HG03108 (cell line): Measurements from ENCODE around the gene TMTC1.

Source experiments
- ATAC-seq: cut with Tn5 transposase; IDR thresholded peaks from one replicate; pipeline ENCODE4 v1.9.1; 2021; ENCODE audit warnings: moderate library complexity; ENCODE audit not compliant: unreplicated experiment

Gene TMTC1

DNA sequence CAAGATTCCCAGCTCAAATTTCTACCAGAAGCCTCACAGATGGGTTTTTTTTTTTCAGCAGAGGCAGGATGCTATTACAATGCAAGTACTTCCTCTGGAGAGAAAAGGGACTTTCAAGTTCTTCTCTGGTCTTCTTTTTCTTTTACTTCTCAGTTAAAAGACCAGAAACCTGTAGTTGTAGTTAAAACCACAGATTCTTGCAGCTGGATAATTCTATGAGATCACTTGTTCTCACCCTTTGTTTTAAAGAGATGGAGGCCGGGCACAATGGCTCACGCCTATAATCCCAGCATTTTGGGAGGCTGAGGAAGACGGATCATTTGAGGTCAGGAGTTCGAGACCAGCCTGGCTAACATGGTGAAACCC is 238.7 kb downstream of the TMTC1 start:
- no peak for ATAC-seq

DNA sequence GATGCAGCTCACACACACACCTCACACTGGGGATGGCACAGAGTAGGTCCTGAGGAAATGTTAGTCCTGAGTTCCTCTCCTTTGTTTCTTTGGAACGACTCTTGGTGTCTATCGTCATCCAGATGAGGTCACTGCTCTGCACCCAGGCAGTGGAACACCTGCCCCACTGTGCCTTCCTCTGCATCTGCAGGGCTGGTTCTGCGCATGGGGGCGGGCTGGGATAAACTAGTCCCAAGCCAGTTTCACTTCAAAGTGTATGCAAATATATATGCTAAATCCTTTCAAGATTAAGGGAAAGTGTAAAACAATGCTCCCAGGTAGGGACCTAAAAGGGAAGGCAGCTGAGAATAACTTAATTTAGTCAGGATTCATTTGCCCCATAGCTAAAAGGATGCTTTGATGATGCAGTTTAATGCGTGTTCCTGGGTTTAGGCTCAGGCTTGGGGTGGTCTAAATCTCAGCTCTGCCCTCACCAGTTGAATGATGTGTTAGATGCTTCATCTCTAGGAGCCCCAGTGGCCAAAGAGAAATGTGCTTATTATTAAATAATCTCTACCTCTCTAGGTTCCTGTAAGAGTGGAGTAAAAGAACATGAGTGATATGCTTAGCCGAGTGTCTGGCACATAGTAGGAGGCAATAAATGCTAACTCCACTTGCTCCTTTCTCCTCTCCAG is 239.2 kb downstream of the TMTC1 start:
- no peak for ATAC-seq

- no peak for ATAC-seq
Observed at GRCh38 chr12:29543036-29543435, 240.7 kb downstream of the TMTC1 start.

DNA sequence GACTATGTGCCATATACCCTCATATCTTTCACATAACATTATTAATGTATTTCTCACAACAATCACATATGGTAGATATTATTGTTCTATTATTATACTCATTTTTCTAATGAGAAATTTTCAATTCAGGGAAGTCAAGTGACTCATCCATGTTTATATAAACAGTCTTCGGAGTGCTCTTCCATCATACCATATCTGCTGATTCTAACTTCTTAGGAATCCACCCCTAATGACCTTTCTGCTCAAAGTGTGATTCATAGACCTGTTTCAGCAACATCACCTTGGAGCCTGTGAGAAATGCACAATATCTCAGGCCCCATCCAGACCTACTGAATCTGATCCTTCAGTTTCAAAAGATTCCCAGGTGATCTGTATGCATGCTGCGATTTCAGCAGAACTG is 246.4 kb downstream of the TMTC1 start:
- ATAC-seq: no peak

GRCh38 chr12:29534935-29535334 is 248.8 kb downstream of the TMTC1 start:
- no peak for ATAC-seq

GRCh38 chr12:29533815-29534489 is 249.8 kb downstream of the TMTC1 start:
- no peak for ATAC-seq

- no peak for ATAC-seq
Observed at GRCh38 chr12:29531471-29531870, 252.3 kb downstream of the TMTC1 start.

GRCh38 chr12:29530436-29530835 is 253.3 kb downstream of the TMTC1 start:
- no peak for ATAC-seq

DNA sequence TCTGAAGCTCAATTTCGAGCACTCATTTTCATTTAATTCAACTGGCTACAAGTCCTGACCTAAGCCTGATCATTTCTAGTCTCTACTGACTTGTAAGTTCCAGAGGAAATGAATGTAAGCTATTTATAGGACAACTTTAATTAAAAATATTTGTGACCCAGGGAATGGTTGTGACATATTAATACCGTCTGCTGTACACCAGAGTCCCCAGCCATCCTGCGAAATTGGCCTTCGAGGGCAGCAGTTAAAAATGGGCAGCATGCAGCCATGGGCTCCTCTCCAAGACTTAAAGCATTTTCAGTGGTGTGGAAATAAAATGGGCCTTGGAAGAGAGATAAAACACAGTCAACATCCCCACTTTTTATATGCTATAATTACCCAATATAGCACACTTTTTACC is 255.6 kb downstream of the TMTC1 start:
- ATAC-seq: no peak

- no peak for ATAC-seq
Observed at GRCh38 chr12:29521951-29522350, 261.8 kb downstream of the TMTC1 start.

GRCh38 chr12:29519585-29520182 is 264.1 kb downstream of the TMTC1 start:
- ATAC-seq: no peak

GRCh38 chr12:29518407-29518806 is 265.3 kb downstream of the TMTC1 start:
- no peak for ATAC-seq

- ATAC-seq: no peak
Observed at GRCh38 chr12:29517264-29517663, 266.5 kb downstream of the TMTC1 start.

- ATAC-seq: no peak
Observed at GRCh38 chr12:29516431-29516875, 267.3 kb downstream of the TMTC1 start.

DNA sequence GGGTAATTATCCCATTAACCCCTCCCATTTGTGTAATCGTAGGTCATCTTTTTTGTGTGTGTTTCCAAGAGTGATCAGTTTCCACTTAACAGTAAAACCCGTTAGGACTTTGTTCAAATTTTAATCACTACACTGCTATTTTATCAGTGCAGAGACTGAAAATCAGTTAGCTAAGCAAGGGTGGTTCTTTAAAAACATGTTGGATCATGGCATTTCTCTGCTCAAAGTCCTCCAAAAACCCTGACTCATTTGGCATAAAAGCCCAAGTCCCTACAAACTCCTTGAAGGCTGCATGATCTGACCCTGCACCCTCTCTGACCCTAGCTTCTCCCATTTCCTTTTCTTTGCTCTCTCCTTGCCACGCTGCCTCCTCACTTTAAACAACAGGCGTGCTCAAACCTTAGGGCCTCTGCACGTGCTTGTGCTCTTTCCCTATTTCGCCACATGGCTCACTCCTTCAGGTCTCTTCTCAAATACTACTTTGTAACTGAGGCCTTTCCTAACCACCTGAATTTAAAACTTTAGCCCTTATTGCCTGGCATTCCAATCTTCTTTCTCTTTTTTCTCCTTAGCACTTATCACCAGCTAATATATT is 273.1 kb downstream of the TMTC1 start:
- no peak for ATAC-seq

DNA sequence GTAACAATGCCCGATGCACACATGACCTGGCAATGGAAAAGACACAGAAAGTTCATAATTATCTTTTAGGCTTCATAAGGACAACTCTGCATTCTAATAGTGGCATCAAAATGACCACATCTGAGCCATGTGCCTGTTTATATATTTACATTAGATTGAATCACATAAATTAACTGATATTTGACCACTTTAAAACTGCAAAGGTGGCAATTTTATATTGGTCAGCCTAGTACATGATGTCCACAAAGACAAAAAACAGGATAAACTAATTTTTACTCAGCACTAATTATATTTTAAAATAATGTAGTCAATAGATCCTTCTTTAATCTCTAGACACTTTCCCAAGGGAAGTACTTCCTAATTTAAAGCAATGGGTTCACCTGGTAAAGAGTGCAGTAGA is 274.2 kb downstream of the TMTC1 start:
- no peak for ATAC-seq

- ATAC-seq: no peak
Observed at GRCh38 chr12:29508949-29509348, 274.8 kb downstream of the TMTC1 start.

- ATAC-seq: no peak
Observed at GRCh38 chr12:29505122-29505521, 278.6 kb downstream of the TMTC1 start.

DNA sequence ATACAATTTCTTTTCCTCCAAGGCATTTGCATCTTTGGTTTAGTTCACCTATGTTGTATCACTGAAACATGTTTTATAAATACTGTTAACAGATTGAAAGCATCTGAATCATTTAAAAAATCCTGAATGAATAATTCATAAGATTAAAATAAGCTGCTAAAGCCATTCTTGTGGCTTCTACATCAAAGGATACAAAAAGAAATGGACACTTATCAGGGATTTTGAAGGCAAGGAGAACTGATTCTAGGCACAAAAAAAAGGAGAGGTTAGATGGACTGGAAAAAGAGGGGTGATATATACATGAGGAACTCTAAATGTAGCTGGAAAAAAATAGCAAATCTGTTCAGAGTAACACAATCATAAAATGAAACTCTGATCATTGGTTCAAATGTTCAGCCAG is 280.5 kb downstream of the TMTC1 start:
- ATAC-seq: no peak

DNA sequence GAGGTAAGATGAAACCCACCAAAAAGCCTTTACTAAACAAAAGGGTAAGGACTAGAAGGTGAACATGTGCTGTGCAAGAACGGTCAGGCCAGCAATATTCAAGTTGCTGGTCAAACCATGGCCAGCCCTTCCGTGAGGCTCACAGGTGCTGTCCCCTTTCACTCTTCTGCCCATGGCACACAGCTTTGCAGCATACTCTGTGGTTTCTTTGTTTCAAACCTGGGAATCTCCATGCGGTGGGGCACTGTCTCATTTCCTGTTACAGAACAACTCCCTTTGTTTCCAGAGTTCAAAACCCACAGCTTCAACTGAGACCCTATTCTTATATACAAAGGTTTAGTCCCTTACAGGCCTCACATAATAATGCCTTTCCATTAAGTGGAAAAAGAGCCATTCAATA is 284.5 kb downstream of the TMTC1 start:
- ATAC-seq: no peak

GRCh38 chr12:29497588-29497987 is 286.2 kb downstream of the TMTC1 start, which contains the start of gene OVCH1:
TSS of gene OVCH1 (minus strand) at chr12:29497686. CDS start at chr12:29497686, 0 bp downstream.
- no peak for ATAC-seq

DNA sequence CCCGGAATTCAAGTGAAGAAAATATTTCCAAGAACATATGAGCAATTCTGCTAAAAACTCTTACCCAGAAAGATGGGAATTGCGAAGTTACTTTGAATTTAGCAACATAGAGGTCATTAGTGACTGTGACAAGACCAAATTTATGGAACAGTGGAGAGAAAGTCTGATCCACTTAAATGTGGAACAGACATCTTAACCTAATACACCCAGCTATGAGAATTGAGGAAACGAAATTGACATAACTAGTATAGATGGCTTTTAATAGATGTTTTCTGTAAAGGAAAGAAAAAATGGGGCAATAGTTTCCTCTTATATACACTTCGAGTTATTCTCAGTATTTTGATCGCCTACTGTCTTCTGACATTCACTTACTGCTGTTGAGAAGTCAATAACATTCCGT is 290.9 kb downstream of the TMTC1 start:
- ATAC-seq: no peak
